IPS-15b (cell line): ENCODE results near the gene NFIB.

Experiments
- H3K27me3 ChIP-seq: one replicate; pipeline ENCODE4 v1.6.1; 2013; ENCODE audit warnings: low read length; ENCODE audit not compliant: control insufficient read depth, insufficient read depth
- H3K36me3 ChIP-seq: one replicate; pipeline ENCODE4 v1.6.1; 2013; ENCODE audit warnings: low read length; ENCODE audit not compliant: control insufficient read depth, insufficient read depth
- H3K4me1 ChIP-seq: one replicate; pipeline ENCODE4 v1.6.1; 2013; ENCODE audit warnings: mild to moderate bottlenecking, low read length; ENCODE audit not compliant: control insufficient read depth, insufficient read depth
- H3K4me3 ChIP-seq: one replicate; pipeline ENCODE4 v1.5.1; 2013; ENCODE audit warnings: low read depth, low read length
- H3K9ac ChIP-seq: one replicate; pipeline ENCODE4 v1.6.1; 2013; ENCODE audit warnings: low read depth, mild to moderate bottlenecking, low read length
- H3K9me3 ChIP-seq: one replicate; pipeline ENCODE4 v1.6.1; 2013; ENCODE audit warnings: mild to moderate bottlenecking, low read length; ENCODE audit not compliant: control insufficient read depth, insufficient read depth

NFIB gene

DNA sequence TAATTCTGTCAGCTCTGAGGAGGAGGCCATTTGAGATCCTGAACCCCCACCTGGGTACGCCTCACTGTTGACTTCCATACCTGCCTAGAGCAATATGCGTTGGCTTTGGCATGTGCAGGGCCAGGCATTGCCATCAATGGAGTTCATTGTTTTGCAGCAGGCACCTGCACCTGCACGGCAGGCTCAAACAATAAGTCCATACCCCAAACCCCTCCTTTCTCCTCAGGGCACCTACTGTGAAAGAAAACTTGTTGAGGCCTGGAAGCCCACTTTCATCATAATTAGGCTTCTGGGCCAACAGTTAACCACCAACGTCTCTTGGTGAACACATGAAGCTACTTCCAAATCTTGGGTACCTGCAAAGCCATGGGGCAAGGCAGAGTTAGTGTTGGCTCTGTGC lies 238.7 kb downstream of the NFIB start:
- no peaks in the 10 kb centered on the region for H3K4me1 ChIP-seq
- H3K9me3 ChIP-seq = no peaks in the 10 kb centered on the region
- H3K4me3 ChIP-seq = no peak overlapping the region
- H3K36me3 ChIP-seq = no peaks in the 10 kb centered on the region
- H3K27me3 ChIP-seq = no peaks in the 10 kb centered on the region
- no peak overlapping the region for H3K9ac ChIP-seq

DNA sequence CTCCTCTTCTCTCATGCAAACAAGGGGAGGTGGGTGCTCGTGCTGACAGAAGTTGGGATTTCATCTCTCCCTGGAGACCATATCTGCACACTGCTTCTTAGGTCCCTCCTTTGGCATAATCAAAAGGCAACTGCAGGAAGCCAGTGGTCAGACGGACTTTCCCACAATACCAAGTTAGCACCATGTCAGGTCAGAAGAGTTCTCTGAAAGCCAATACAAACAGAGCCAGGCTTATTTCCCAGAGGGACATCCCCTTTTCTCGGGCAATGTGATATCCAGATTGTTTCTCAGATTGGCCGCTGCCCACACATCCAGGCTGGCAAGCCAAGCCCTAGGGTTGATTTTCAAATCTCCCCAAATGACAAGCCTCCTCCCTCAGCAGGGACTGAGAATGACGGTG lies 241.1 kb downstream of the NFIB start:
- no peak overlapping the region for H3K9ac ChIP-seq
- no peak overlapping the region for H3K4me3 ChIP-seq
- no peaks in the 10 kb centered on the region for H3K9me3 ChIP-seq
- H3K27me3 ChIP-seq = no peaks in the 10 kb centered on the region
- no peaks in the 10 kb centered on the region for H3K4me1 ChIP-seq
- H3K36me3 ChIP-seq = no peaks in the 10 kb centered on the region

DNA sequence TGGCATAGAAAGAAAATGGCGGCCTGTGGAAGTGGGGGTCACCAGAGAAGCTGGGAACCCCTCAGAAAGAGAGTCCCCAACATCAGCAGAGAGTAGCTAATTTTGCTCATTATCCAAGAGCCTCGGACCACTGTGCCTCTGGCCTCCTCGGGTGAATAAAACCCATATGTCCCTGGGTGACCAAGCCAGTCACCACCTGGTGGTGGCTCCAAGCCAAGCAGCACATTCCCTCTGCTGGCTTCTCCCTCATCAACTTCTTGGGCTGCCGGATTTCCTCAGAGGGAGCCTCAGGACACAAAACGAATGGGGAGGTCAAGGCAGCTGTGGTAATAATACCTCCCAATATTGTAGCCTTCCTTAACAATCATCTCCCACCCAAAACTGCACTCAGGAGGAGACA lies 242.5 kb downstream of the NFIB start:
- H3K4me1 ChIP-seq = no peaks in the 10 kb centered on the region
- H3K36me3 ChIP-seq = no peaks in the 10 kb centered on the region
- H3K9me3 ChIP-seq = no peaks in the 10 kb centered on the region
- no peak overlapping the region for H3K4me3 ChIP-seq
- H3K9ac ChIP-seq = no peak overlapping the region
- no peaks in the 10 kb centered on the region for H3K27me3 ChIP-seq

DNA sequence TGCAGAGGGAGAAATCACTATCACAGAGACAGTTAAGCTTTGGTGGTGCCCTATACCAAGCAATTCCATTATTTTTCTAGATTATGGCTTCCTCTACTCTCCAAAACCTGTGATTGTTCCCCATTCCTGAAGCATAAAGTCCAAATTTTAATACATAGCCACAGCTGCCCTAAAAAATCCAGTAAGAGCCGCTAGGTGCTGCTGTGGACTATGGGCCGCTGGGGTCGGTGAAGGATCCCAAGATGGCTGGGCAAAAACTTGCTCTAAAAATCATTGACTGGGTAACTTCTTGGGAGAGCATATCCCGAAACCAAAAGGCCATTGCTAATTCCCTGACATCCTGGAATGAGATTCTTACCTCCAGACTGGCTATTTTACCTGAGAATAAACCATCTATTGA lies 245.3 kb downstream of the NFIB start:
- Histone ChIP-seq H3K36me3 (no peaks in the 10 kb centered on the region), H3K4me1 (no peaks in the 10 kb centered on the region), H3K9ac (no peak overlapping the region), H3K4me3 (no peak overlapping the region), H3K27me3 (no peaks in the 10 kb centered on the region), H3K9me3 (no peaks in the 10 kb centered on the region)

DNA sequence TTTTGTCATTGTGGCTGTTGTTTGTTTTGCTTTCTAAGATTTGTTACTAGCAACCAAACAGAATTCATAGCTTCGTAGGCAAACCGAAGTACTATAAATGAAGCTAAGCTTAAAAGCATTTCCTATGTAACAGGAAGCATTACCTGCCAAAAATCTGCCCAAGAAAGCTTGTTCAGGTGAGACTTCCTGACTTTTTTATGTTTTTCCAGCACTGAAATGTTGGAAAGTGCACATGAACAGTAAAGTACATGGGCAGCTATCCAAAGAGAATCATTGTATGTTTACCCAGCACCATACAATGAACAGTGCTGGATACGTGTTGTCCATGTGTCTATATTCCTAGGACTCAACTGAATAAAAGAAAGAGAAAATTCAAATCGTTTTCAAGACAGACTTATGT lies 247.1 kb downstream of the NFIB start:
- no peak overlapping the region for H3K9ac ChIP-seq
- no peaks in the 10 kb centered on the region for H3K9me3 ChIP-seq
- H3K4me3 ChIP-seq = no peak overlapping the region
- H3K27me3 ChIP-seq = no peaks in the 10 kb centered on the region
- no peaks in the 10 kb centered on the region for H3K4me1 ChIP-seq
- H3K36me3 ChIP-seq = no peaks in the 10 kb centered on the region

DNA sequence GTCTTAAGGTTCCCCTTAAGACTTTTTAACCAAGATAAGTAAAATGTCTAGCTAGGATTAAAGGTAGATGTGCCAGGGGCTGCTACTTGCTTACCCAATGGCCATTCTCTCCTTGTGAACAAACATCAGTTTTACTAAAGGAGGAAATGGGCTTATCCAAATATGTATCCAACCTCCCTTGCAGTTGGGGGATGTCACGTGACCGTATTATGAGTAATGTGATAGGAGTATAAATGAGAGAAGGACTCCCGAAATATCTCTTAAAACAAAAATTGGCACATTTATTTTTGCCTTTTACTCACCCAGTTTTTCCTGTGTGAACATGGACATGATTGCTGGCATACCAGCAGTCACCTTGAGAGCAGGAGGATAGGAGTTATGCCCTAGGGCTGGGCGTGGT lies 247.9 kb downstream of the NFIB start:
- H3K9me3 ChIP-seq = no peaks in the 10 kb centered on the region
- H3K36me3 ChIP-seq = no peaks in the 10 kb centered on the region
- no peak overlapping the region for H3K4me3 ChIP-seq
- no peaks in the 10 kb centered on the region for H3K27me3 ChIP-seq
- H3K4me1 ChIP-seq = no peaks in the 10 kb centered on the region
- no peak overlapping the region for H3K9ac ChIP-seq

DNA sequence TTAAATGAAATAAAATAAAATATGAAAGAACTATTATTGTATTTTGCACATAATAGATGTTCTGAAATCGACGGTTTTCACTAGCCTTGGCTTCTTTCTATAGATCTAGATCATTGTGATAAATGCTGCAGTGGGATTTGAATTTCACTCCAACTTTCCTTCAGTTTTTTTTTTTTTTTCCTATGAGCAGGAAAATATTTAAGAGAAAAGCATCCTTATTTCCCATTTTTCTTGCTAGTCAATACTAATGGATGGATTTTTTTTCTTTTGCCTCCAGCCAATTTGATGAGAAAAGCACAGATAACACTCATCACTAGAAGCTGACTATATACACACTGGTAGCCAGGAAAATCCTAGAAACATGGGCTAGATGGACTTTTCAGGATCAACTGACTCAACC lies 249.0 kb downstream of the NFIB start:
- H3K36me3 ChIP-seq = no peaks in the 10 kb centered on the region
- H3K4me3 ChIP-seq = no peak overlapping the region
- no peaks in the 10 kb centered on the region for H3K4me1 ChIP-seq
- H3K9ac ChIP-seq = no peak overlapping the region
- H3K9me3 ChIP-seq = no peaks in the 10 kb centered on the region
- H3K27me3 ChIP-seq = no peaks in the 10 kb centered on the region

DNA sequence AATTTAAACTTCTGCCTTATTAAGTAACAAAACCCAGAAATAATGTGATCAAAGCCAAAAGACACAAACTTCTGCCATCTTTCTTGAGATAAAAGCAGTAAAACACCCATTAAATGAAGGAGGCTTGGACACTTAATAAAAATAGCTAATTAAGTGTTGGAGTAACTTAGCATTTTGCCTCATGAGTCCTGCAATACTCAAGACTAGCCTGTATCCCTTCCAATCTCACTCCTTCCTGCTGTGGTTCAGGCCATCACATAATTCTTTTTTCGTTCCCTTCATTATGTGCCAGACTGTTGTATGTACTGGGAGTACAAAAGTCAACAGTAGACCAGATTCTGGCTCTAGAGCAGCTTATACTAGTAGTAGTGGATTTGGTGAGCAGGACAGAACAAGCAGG lies 250.2 kb downstream of the NFIB start:
- H3K9me3 ChIP-seq = no peaks in the 10 kb centered on the region
- no peak overlapping the region for H3K4me3 ChIP-seq
- H3K4me1 ChIP-seq = no peaks in the 10 kb centered on the region
- H3K9ac ChIP-seq = no peak overlapping the region
- no peaks in the 10 kb centered on the region for H3K27me3 ChIP-seq
- no peaks in the 10 kb centered on the region for H3K36me3 ChIP-seq

DNA sequence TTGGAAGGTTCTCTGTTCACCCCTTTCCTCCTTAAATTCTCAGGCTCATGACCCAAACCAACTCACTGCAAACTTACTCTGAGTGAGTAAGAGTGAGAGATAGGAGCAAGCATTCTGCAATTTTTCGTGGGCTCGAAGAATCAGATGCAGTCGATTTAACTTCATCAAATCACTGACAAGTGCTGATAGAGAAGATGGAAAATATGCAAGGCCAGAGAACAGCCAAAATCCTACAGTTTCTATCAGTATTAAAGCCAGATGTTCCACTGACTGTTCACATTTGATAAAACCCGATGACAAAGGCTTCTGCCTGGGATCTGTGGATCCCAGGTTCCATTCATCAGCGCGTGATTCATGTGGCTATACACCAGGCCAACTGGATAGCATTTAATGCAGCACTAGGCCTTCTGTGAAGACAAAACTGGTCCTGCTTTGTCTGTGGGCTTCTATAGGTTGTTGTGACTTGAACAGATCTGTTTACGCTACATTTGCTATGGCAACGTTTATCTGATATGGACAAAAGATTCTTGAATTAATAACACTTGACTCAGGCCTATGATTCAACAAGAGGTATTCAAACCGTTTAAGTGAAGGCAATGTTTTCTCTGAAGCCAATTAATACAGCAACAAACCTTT lies 251.2 kb downstream of the NFIB start:
- no peaks in the 10 kb centered on the region for H3K27me3 ChIP-seq

DNA sequence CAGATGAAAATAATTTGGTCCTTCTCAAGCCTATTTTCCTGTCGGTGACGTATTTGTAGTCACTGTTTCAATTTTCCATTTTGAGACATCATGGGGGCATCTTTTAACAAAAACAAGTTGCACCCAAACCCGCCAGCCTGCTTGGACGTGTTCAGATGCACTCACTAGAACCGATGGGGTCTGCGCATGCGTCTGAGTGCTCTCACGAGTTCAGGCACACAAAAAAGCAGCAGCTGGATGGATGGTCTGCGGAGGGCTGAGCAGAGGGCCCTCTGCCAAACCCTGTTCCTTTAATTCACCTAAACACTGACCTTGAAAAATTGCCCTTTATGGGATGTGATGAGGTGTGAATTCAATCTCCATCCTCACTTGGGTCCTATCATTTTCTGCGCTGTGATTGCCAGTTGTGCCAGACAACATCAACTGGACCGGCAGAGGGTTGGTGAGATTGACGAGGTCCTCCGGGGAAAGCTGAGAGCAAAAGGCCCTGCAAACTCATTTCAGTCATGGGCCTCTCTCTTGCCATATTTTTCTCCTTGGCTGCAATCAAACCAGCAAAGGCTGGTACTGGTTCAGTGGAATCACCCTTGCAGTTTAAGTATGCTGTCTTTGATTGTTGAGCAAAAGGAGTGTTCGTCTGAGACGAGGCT lies 251.9 kb downstream of the NFIB start:
- no peak overlapping the region for H3K4me3 ChIP-seq
- no peaks in the 10 kb centered on the region for H3K36me3 ChIP-seq
- no peaks in the 10 kb centered on the region for H3K27me3 ChIP-seq
- H3K4me1 ChIP-seq = no peaks in the 10 kb centered on the region
- no peaks in the 10 kb centered on the region for H3K9me3 ChIP-seq
- H3K9ac ChIP-seq = no peak overlapping the region

More for the DNA sequence above, 251.2 kb downstream of the NFIB start:
- Histone ChIP-seq H3K4me1 (no peaks in the 10 kb centered on the region), H3K9ac (no peak overlapping the region), H3K4me3 (no peak overlapping the region), H3K9me3 (no peaks in the 10 kb centered on the region), H3K36me3 (no peaks in the 10 kb centered on the region)

DNA sequence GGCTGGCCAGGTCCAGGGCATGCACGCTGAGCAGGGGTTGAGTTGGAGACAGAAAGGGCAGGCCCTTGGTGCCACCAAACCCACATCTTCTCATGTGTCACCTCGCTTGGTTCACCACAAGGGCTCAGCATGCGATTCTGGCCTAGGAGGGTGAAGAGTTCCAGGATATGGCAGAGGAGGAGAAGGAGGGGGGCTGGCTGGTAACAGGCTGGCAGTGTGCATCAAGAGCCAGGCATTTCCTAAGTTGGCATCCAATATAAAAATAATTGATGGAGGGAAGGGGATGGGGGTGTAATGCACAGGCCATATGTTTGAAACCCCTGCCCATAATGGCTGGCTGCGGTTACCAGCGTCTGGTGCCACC lies 255.6 kb downstream of the NFIB start:
- no peaks in the 10 kb centered on the region for H3K36me3 ChIP-seq
- H3K4me1 ChIP-seq = no peaks in the 10 kb centered on the region
- H3K9ac ChIP-seq = no peak overlapping the region
- no peak overlapping the region for H3K4me3 ChIP-seq
- H3K9me3 ChIP-seq = no peaks in the 10 kb centered on the region
- H3K27me3 ChIP-seq = no peaks in the 10 kb centered on the region

DNA sequence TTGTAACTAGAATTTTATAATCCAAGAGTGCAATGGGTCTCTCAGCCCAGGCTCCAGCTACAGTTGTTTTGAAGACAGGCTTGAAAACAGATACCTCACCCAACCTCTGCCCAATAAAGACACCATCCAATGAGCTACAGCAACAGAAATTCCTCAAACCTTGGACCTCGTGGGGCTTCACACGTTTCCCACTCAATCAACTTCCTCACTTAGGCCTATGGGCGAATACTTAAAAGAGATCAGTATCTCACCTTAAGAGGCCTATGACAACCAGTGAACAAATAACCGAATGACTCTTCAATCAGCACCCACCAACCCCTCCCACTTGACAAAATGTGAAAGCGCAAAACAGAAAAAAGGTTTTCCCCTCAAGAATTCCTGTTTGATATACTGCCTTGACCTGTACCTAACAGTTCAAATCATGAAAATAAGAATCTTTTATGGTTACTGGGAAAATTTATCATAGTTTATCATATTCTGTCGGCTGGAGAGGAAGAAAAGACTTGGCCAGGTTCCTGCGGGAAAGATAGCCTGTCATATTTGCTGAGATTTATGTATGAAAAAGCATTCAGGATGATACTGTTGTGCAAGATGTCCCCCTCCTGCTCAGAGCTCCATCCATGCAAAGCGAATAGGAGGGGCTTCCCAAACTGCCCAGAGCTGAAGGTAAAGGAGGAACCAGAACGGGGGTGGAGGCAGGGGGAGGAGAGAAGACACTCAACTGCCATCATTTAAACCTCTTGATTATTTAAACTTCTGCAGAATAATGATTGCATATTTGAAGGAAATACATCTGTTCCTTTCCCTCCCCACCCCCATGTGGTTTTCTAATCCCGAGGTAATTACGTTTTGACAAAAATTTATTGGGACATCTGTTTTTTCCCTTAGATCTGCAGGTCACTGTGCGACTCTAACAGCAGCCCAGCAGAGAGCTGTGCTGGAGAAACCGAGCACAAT lies 256.3 kb downstream of the NFIB start:
- H3K4me3 ChIP-seq = no peak overlapping the region

More for the DNA sequence above, 256.3 kb downstream of the NFIB start:
- no peaks in the 10 kb centered on the region for H3K4me1 ChIP-seq
- H3K9ac ChIP-seq = no peak overlapping the region
- H3K9me3 ChIP-seq = no peaks in the 10 kb centered on the region
- no peaks in the 10 kb centered on the region for H3K36me3 ChIP-seq
- H3K27me3 ChIP-seq = no peaks in the 10 kb centered on the region
